Pancreas (tissue), 10 donors: ENCODE measurements around the gene STON1. TPM values are rescaled to one million over a fixed set of nuclear protein-coding genes. Genes with fewer than 3 reads are reported as not detected.

ENCODE experiments used
- ATAC-seq, 4 donors: fragments of 200-7000 bp; cut with Tn5 transposase; one replicate each; pipeline versions ENCODE4 v1.8.0 to v1.9.1; 2020; ENCODE audit warnings: mild to moderate bottlenecking in 4 of 4, moderate library complexity in 4 of 4
- DNase-seq, 6 donors: peaks; one replicate each; pipeline ENCODE4 v3.0.0-alpha.2; 2020
- FAIRE-seq: peaks from 2 replicates; lab custom pipeline; 2012; peaks lifted over from hg19 to GRCh38; lab: Jason Lieb, UNC
- H3K27ac ChIP-seq, 4 donors: fragments of 200-600 bp; sonication (generic); 1 replicate in 3 of 4; 2 replicates in 1 of 4; pipeline versions ENCODE4 v1.5.0 to v1.8.0; 2020
- H3K27me3 ChIP-seq, 4 donors: fragments of 200-600 bp; one replicate each; pipeline ENCODE4 v1.8.0; 2021
- H3K36me3 ChIP-seq, 3 donors: fragments of 200-600 bp; sonication (generic) in 1 of 3; one replicate each; pipeline versions ENCODE4 v1.5.0 to v1.8.0; 2020 to 2021
- H3K4me1 ChIP-seq, 3 donors: fragments of 200-600 bp; one replicate each; pipeline ENCODE4 v1.8.0; 2021
- H3K4me3 ChIP-seq, 4 donors: fragments of 200-600 bp; sonication (generic) in 2 of 4; one replicate each; pipeline versions ENCODE4 v1.5.0 to v1.8.0; 2020 to 2021
- H3K9me3 ChIP-seq, 4 donors: fragments of 200-600 bp; one replicate each; pipeline ENCODE4 v1.8.0; 2021
- CTCF ChIP-seq, 4 donors: fragments of 200-600 bp; sonication (generic) in 3 of 4; IDR thresholded peaks; one replicate each; pipeline versions ENCODE4 v1.5.0 to v1.8.0; 2021; ENCODE audit warnings: antibody characterized with exemption in 4 of 4
- WGBS, 2 donors: extraction: QIAGEN DNeasy Blood & Tissue Kit; methylation state at CpG; one replicate each; pipeline ENCODE4 v1.1.7; 2013; 5-methylcytosine and 5-hydroxymethylcytosine counted together
- intact Hi-C, 3 donors: fragments of 100-400 bp; cut with DNase I; formaldehyde crosslinking; loops; one replicate each; pipeline versions ENCODE4 v1.11.1 to v1.14.2; 2022
- polyA plus RNA-seq, 2 donors: library from polyadenylated mRNA; stranded (reverse); fragments of 200-250 nt; gene quantifications; one replicate each; pipeline ENCODE4 v1.2.3, GENCODE V29; 2013
- total RNA-seq, 6 donors: library from RNA; stranded (reverse); fragmentation: NEBNext Ultra II Directional in 4 of 6; extraction: Animal tissue kit (Norgen Biotek cat#: 25700) in 4 of 6; gene quantifications; one replicate each; pipeline versions ENCODE4 v1.2.1 to v1.2.4, GENCODE V29; 2021 to 2023
- donor health status: healthy with polysubstance abuse.
- donor health status: DM: no; HTN: no; CAD: no; lungs with moderate emphysema.
- donor health status: DM: no; HTN: no; CAD: no.
- donor health status: control.
- donor health status: control.
- donor health status: Bipolar disorder and iron deficiency.
- donor health status: DM: yes; HTN: yes; CAD: no.
- donor health status: DM: no; HTN: no; CAD: no.
- donor health status: DM: no; HTN: no; CAD: no.
- donor health status: DM: yes; HTN: yes; CAD: no.

STON1 gene
- total and polyA plus RNA-seq, 8 donors, result 1.2 to 4.9 (median 2.1) TPM

DNA sequence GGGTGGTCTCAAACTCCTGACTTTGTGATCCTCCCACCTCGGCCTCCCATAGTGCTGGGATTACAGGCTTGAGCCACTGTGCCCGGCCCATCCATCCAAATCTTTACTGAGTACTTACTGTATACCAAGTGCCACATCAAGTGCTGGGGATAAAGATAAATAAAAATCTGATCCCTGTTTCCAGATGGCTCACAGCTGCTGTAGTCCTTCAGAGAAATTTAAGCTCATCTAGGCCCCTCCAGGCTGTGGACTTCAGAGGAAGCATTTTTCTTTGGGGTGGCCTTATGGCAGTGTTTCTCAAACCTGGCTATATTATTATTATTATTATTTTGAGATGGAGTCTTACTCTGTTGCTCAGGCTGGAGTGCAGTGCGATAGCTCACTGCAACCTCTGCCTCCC is 54.0 kb downstream of the STON1 start:
- Histone ChIP-seq H3K36me3 (no peaks in the 10 kb centered on the region), H3K4me3 (no peak overlapping the region), H3K4me1 (no peaks in the 10 kb centered on the region), H3K27me3 (no peaks in the 10 kb centered on the region), H3K27ac (no peak overlapping the region), H3K9me3 (no peaks in the 10 kb centered on the region)
- no peak for ATAC-seq
- WGBS, 2 donors, result 96 to 98% methylated on average over 3 of the region's 3 CpGs
- intact Hi-C loops, result no loop called here
- no peak for FAIRE-seq
- DNase-seq, result no peak
- no peak for TF ChIP-seq CTCF (IDR thresholded peaks at IDR 0.05)

- intact Hi-C loops, result no loop called here
- DNase-seq (no peak), ATAC-seq (no peak)
Measured at GRCh38 chr2:48584551-48584950, 54.6 kb downstream of the STON1 start.

GRCh38 chr2:48586433-48586832 is 56.5 kb downstream of the STON1 start:
- DNase-seq (no peak), FAIRE-seq (no peak), ATAC-seq (no peak)

More at GRCh38 chr2:48584551-48584950, 54.6 kb downstream of the STON1 start:
- Histone ChIP-seq H3K27me3 (no peaks in the 10 kb centered on the region), H3K27ac (no peak overlapping the region), H3K9me3 (no peaks in the 10 kb centered on the region), H3K4me1 (no peaks in the 10 kb centered on the region), H3K4me3 (no peak overlapping the region), H3K36me3 (no peaks in the 10 kb centered on the region)
- no peak for FAIRE-seq
- no peak for TF ChIP-seq CTCF (IDR thresholded peaks at IDR 0.05)
- WGBS, 2 donors, result 93 to 95% methylated on average over 4 of the region's 4 CpGs

DNA sequence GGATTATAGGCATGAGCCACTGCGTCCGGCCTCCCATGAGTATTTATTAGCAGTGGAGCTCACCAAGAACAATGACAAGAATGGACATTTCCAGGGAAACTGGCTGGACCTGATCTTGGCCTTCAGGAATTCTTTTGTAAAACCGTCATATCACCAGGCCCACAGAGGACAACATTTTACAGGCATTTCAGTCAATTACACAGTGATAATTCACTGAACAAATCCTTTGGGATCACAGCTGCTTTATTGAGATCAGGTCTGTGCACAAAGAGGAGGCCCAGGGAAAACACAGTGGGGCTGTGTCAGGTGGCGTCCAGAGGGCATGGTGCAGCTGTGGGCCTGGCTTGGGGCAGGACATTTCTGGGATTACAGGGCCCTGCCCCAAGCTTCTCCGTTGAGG is 57.6 kb downstream of the STON1 start:
- H3K27ac ChIP-seq, result no peak overlapping the region
- H3K36me3 ChIP-seq, result no peaks in the 10 kb centered on the region
- H3K27me3 ChIP-seq, result no peaks in the 10 kb centered on the region
- no peak for TF ChIP-seq CTCF (IDR thresholded peaks at IDR 0.05)
- no peaks in the 10 kb centered on the region for H3K9me3 ChIP-seq
- FAIRE-seq (no peak), ATAC-seq (no peak), DNase-seq (no peak)
- H3K4me3 ChIP-seq, result no peak overlapping the region
- WGBS, 2 donors, result 76 to 80% methylated on average over 5 of the region's 5 CpGs
- intact Hi-C loops, result no loop called here
- H3K4me1 ChIP-seq, result no peaks in the 10 kb centered on the region

More at GRCh38 chr2:48586433-48586832, 56.5 kb downstream of the STON1 start:
- Histone ChIP-seq H3K4me3 (no peak overlapping the region), H3K27ac (no peak overlapping the region), H3K4me1 (no peaks in the 10 kb centered on the region), H3K9me3 (no peaks in the 10 kb centered on the region), H3K27me3 (no peaks in the 10 kb centered on the region), H3K36me3 (no peaks in the 10 kb centered on the region)
- intact Hi-C loops, result no loop called here
- no peak for TF ChIP-seq CTCF (IDR thresholded peaks at IDR 0.05)
- WGBS, 2 donors, result 48 to 53% methylated on average over 4 of the region's 4 CpGs

GRCh38 chr2:48587961-48588360 is 58.0 kb downstream of the STON1 start:
- no peak for DNase-seq
- no peak for FAIRE-seq
- intact Hi-C loops, result no loop called here
- no peak overlapping the region for H3K27ac ChIP-seq
- no peaks in the 10 kb centered on the region for H3K4me1 ChIP-seq
- no peak for ATAC-seq
- no peaks in the 10 kb centered on the region for H3K9me3 ChIP-seq
- WGBS, 2 donors, result 86 to 89% methylated on average over 3 of the region's 3 CpGs
- H3K4me3 ChIP-seq, result no peak overlapping the region
- H3K36me3 ChIP-seq, result no peaks in the 10 kb centered on the region
- TF ChIP-seq CTCF (IDR thresholded peaks at IDR 0.05), result no peak
- H3K27me3 ChIP-seq, result no peaks in the 10 kb centered on the region
